Keratinocyte (primary cell): ENCODE data around the gene SELPLG. TPM values are rescaled to one million over a fixed set of nuclear protein-coding genes. Genes with fewer than 3 reads are reported as not detected.

Experiments used
- DNase-seq: peaks from one replicate; pipeline ENCODE4 v3.0.0-alpha.2; 2011; ENCODE audit warnings: low read depth, missing footprints, low spot score
- FAIRE-seq: peaks from 2 replicates; lab custom pipeline; 2011; peaks lifted over from hg19 to GRCh38; lab: Jason Lieb, UNC
- H2AFZ ChIP-seq: 2 replicates; pipeline ENCODE4 v1.6.0; 2012; ENCODE audit warnings: low read length, control low read depth, inconsistent platforms; ENCODE audit not compliant: control insufficient read depth
- H3K27ac ChIP-seq: 2 replicates; pipeline ENCODE4 v1.5.1; 2011; ENCODE audit warnings: low read length; ENCODE audit not compliant: control insufficient read depth, insufficient read depth
- H3K27me3 ChIP-seq: 3 replicates; pipeline ENCODE4 v1.6.0; 2011; ENCODE audit warnings: low read length; ENCODE audit not compliant: control insufficient read depth, insufficient read depth; ENCODE audit errors: extremely low read depth
- H3K36me3 ChIP-seq, 2 experiments: 2 replicates in 1 of 2; 3 replicates in 1 of 2; pipeline ENCODE4 v1.5.1; 2011; ENCODE audit warnings: low read length in 2 of 2, mild to moderate bottlenecking in 1 of 2; ENCODE audit not compliant: control insufficient read depth in 2 of 2, insufficient read depth in 2 of 2; ENCODE audit errors: extremely low read depth in 1 of 2
- H3K4me1 ChIP-seq: 3 replicates; pipeline ENCODE4 v1.5.1; 2011; ENCODE audit warnings: low read length; ENCODE audit not compliant: control insufficient read depth, insufficient read depth; ENCODE audit errors: extremely low read depth
- H3K4me2 ChIP-seq: 3 replicates; pipeline ENCODE4 v1.6.0; 2011; ENCODE audit warnings: low read depth, low read length; ENCODE audit not compliant: control insufficient read depth, insufficient read depth; ENCODE audit errors: extremely low read depth
- H3K4me3 ChIP-seq, 3 experiments: fragments of 200-600 bp in 1 of 3; sonication (generic) in 1 of 3; 2 replicates in 2 of 3; 3 replicates in 1 of 3; pipeline ENCODE4 v1.5.1; 2011 to 2016; ENCODE audit warnings: low read length in 3 of 3, mild to moderate bottlenecking in 3 of 3, control low read depth in 2 of 3, inconsistent platforms in 1 of 3, low read depth in 1 of 3, mixed read lengths in 1 of 3, mixed run types in 1 of 3, moderate library complexity in 1 of 3; ENCODE audit not compliant: control insufficient read depth in 2 of 3, insufficient read depth in 2 of 3; ENCODE audit errors: extremely low read depth in 1 of 3
- H3K79me2 ChIP-seq: 2 replicates; pipeline ENCODE4 v1.6.0; 2012; ENCODE audit warnings: low read length; ENCODE audit not compliant: control insufficient read depth, insufficient read depth
- H3K9ac ChIP-seq: 3 replicates; pipeline ENCODE4 v1.6.0; 2011; ENCODE audit warnings: low read length; ENCODE audit not compliant: control insufficient read depth, insufficient read depth; ENCODE audit errors: extremely low read depth
- H3K9me1 ChIP-seq: 3 replicates; pipeline ENCODE4 v1.6.0; 2011; ENCODE audit warnings: low read length; ENCODE audit not compliant: control insufficient read depth, insufficient read depth; ENCODE audit errors: extremely low read depth
- H3K9me3 ChIP-seq: 2 replicates; pipeline ENCODE4 v1.5.1; 2012; ENCODE audit warnings: low read depth, low read length; ENCODE audit not compliant: control insufficient read depth
- H4K20me1 ChIP-seq: 3 replicates; pipeline ENCODE4 v1.6.0; 2011; ENCODE audit warnings: low read length; ENCODE audit not compliant: control insufficient read depth, insufficient read depth; ENCODE audit errors: extremely low read depth
- EZH2 ChIP-seq: IDR thresholded peaks from one replicate; pipeline ENCODE4 v1.6.1; 2012; ENCODE audit warnings: inconsistent platforms, mild to moderate bottlenecking, low read length, moderate library complexity
- dilution Hi-C: fragments of 300-500 bp; cut with MboI; formaldehyde crosslinking; loops from one replicate; pipeline ENCODE4 v1.7.0; 2020; ENCODE audit warnings: low sequenced_read_pairs; ENCODE audit not compliant: extremely low pct_ligation_motif_present
- polyA plus RNA-seq, 5 experiments: library from polyadenylated mRNA; depleted of rRNA in 3 of 5; stranded (reverse) in 3 of 5; stranded (forward) in 1 of 5; unstranded in 1 of 5; fragments of >200 nt; gene quantifications; 1 replicate in 1 of 5; 2 replicates in 3 of 5; 3 replicates in 1 of 5; pipeline versions ENCODE4 v1.2.1 to v1.2.3, GENCODE V29; 2011 to 2012; ENCODE audit warnings: missing spikeins in 2 of 5, low read depth in 1 of 5, low replicate concordance in 1 of 5
- TF ChIP-seq, protein P1 (sequence below), 3 experiments: IDR thresholded peaks in 1 of 3; conservative IDR thresholded peaks in 1 of 3; optimal IDR thresholded peaks in 1 of 3; 2 replicates in 2 of 3; 3 replicates in 1 of 3; pipeline versions ENCODE3 to v1.5.1; 2011; ENCODE audit warnings: low read length in 3 of 3, mild to moderate bottlenecking in 3 of 3, moderate library complexity in 2 of 3, control low read depth in 1 of 3, inconsistent platforms in 1 of 3; ENCODE audit not compliant: insufficient read depth in 2 of 3; ENCODE audit errors: extremely low read depth in 1 of 3

The SELPLG gene
- polyA plus RNA-seq, 1 donor (not counting 4 experiments of a cell fraction or from before 2014, with no cell fraction given), result 0.80 TPM

GRCh38 chr12:108596854-108597558 lies 36.7 kb downstream of the SELPLG start:
- H3K79me2 ChIP-seq, result no peaks in the 10 kb centered on the region
- DNase-seq, result no peak
- no peak for FAIRE-seq
- dilution Hi-C loops, result no loop called here
- H3K4me1 ChIP-seq, result no peaks in the 10 kb centered on the region
- no peak overlapping the region for H3K27ac ChIP-seq
- no peak overlapping the region for H3K9ac ChIP-seq
- no peaks in the 10 kb centered on the region for H3K9me1 ChIP-seq
- H3K27me3 ChIP-seq, result peaks cover 7% of the 10 kb centered on the region
- TF ChIP-seq, protein P1, sequence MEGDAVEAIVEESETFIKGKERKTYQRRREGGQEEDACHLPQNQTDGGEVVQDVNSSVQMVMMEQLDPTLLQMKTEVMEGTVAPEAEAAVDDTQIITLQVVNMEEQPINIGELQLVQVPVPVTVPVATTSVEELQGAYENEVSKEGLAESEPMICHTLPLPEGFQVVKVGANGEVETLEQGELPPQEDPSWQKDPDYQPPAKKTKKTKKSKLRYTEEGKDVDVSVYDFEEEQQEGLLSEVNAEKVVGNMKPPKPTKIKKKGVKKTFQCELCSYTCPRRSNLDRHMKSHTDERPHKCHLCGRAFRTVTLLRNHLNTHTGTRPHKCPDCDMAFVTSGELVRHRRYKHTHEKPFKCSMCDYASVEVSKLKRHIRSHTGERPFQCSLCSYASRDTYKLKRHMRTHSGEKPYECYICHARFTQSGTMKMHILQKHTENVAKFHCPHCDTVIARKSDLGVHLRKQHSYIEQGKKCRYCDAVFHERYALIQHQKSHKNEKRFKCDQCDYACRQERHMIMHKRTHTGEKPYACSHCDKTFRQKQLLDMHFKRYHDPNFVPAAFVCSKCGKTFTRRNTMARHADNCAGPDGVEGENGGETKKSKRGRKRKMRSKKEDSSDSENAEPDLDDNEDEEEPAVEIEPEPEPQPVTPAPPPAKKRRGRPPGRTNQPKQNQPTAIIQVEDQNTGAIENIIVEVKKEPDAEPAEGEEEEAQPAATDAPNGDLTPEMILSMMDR (optimal IDR thresholded peaks at IDR 0.05 in 1 of 3, IDR thresholded peaks at IDR 0.05 in 1 of 3, conservative IDR thresholded peaks at IDR 0.05 in 1 of 3; ENCODE audit: extremely low read depth in 1 of 3, insufficient read depth in 2 of 3, low read length in 3 of 3), result no peak
- TF ChIP-seq EZH2, result no peak
- no peak overlapping the region for H3K4me2 ChIP-seq
- no peaks in the 10 kb centered on the region for H3K9me3 ChIP-seq
- no peak overlapping the region for H2AFZ ChIP-seq
- no peak overlapping the region for H3K4me3 ChIP-seq
- H4K20me1 ChIP-seq, result no peaks in the 10 kb centered on the region
- H3K36me3 ChIP-seq, result no peaks in the 10 kb centered on the region

- dilution Hi-C loops, result no loop called here
- FAIRE-seq (no peak), DNase-seq (no peak)
- Histone ChIP-seq H3K9ac (no peak overlapping the region), H3K9me1 (no peaks in the 10 kb centered on the region), H4K20me1 (no peaks in the 10 kb centered on the region), H3K27me3 (peaks cover 7% of the 10 kb centered on the region), H3K4me1 (no peaks in the 10 kb centered on the region), H3K36me3 (no peaks in the 10 kb centered on the region), H3K27ac (no peak overlapping the region), H3K9me3 (no peaks in the 10 kb centered on the region), H3K4me2 (no peak overlapping the region), H2AFZ (no peak overlapping the region), H3K4me3 (no peak overlapping the region), H3K79me2 (no peaks in the 10 kb centered on the region)
- TF ChIP-seq EZH2, result no peak
- TF ChIP-seq, protein P1 (optimal IDR thresholded peaks at IDR 0.05 in 1 of 3, IDR thresholded peaks at IDR 0.05 in 1 of 3, conservative IDR thresholded peaks at IDR 0.05 in 1 of 3; ENCODE audit: extremely low read depth in 1 of 3, insufficient read depth in 2 of 3, low read length in 3 of 3), result no peak
Observed at GRCh38 chr12:108595711-108596647, 37.7 kb downstream of the SELPLG start.
